ENCODE results near the gene BMX.

BMX gene

DNA sequence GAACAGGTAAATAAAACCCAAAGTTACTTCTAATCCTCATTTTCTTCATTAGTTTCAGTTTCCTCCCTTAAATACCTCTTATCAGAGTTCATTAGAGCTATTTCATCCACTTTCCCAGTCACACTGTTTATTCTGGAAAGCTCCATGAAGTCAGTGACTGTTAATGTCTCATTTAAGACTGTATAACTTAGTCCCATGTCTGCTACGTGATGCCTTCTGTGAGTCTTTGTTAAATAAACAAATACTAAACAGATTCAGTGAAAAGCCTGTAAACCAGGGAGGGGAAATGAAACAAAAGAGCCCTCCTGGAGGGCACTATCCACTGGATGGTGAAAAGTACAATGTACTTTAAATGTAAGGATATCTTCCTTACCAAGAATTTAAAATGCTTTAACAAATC is 75.4 kb downstream of the BMX start:
- DNase-seq = no peak

DNA sequence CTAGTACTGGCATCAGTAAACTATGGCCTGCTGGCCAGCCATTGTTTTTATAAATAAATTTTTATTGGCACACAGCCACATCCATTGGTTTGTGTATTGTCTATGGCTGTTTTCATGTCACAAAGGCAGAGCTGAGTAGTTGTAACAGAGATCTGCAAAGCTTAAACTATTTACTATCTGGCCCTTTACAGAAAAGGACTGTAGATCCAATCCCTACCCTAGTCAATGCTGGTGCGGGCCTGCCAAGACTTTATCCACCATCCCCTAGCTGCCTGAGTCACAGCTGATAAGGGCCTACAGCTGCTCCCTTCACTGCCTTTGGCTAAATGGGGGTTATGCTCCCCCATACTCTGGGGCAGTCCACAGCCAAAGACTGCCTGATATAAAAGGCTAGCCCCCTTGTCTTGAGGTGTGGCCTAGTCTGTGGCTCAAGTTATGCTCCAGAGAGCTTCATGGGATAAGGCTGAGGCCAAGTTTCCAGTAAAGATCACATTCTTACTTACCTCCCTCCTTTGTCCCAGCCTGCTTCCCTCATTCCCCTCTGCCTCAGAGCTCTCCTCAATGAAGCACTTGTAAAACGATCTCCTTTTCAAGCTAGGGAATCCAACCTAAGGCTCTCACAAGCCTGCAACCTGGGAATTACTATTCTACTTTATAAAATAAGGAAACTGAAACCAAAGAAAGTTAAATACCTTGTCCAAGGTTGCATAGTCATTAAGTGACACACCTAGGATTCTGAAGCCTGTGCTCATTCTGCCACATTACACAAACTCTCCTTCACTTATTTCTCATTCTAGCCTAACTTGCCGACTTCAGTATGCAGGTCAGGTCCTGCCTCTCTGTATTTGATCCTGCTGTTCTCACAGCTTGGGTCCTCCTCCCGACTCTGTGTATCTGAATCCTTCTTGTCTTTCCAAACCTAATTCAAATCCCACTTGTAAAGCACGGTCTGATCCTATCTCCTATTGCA is 79.5 kb downstream of the BMX start:
- no peak for DNase-seq

DNA sequence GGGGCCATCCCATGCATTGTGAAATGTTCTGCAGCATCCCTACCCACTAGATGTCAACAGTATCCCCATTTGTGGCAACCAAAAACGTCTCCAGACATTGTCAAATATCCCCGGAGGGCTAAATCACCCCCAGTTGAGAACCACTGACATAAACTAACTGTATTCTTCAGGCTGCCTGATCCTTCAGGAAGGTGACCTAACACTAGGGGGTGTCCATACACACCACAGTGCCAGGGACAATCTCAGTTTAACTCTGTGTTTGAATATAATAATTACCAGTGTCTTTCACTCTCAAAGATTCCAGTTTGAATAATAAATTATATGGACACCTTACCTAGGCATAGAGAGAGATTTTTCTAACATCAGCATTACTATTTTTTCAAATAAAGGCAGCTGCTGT is 93.8 kb downstream of the BMX start:
- no peak for DNase-seq

DNA sequence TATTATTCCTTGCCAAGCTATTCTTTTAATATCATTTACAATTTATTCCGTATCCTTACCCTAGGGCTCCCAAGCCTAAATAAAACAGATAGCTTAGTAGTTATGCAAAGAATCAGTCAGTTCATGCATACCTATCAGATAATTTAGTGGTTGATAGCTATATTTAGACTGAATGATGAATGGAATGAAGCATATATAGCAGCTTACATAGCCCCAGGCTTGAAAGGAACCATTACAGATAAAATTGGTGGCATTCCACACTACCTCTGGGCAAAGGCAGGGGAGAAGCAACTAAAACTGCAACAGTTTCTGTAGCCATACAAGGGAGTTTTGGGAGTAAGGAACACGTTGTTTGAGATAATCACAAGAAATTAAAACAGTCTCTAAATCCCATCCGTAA is 97.4 kb downstream of the BMX start:
- DNase-seq = no peak

DNA sequence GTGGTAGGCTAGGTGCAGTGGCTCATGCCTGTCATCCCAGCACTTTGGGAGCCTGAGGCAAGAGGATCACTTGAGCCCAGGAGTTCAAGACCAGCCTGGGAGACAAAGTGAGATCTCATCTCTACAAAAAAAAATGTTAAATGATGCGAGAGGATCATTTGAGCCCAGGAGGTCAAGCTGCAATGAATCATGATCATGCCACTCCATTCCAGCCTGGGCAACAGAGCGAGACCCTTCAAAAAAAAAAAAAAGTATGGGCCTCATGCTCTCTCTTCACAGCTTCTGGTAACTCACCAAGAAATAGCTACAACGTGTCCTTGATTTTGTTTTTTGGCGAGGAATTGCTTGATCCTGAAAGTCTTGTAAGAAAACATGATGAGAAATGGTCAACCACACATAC is 98.9 kb downstream of the BMX start:
- DNase-seq = no peak

DNA sequence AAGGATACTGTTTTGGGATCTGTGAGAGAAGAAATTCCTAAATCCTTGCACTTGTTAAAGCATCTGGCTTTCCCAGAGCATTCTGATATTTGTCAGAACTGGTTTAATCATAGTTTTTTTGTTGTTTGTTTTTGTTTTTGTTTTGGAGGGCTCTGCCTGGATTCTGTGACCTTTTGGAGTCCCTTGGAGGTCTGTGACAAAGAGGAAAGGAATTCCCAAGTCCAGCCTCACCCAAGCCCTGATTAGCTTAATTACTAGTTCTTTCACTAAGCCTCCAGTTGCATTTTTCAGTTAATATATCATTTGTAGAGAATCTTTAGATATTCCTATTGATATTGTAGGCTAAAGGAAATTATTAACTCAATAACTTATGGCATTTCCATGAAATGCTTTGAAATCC is 99.4 kb downstream of the BMX start:
- DNase-seq = no peak

DNA sequence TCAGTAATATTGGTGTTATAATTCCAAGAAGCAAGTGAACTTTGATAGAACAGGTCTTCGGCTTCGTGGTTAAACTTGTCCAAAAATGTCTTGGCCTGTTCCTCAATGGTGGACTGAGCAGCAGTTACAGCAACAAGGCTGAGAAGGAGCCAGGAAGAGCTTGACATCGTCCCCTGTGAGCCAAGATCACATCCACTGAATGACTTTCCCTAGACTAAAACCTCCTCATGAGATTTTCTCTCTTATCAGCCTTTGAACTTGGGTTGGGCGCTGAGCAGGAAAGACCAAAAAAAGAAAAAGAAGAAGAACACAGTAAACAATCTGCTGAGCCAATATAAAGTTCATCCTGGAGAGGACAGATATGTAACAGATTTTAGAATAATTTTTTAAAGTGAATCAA is 100.1 kb downstream of the BMX start, which contains the start of gene ACE2:
Gene ACE2 (minus strand): TSS at position 216 of the 400 bp plus-strand sequence. CDS start 49 bp downstream, at position 167.
- no peak for DNase-seq

DNA sequence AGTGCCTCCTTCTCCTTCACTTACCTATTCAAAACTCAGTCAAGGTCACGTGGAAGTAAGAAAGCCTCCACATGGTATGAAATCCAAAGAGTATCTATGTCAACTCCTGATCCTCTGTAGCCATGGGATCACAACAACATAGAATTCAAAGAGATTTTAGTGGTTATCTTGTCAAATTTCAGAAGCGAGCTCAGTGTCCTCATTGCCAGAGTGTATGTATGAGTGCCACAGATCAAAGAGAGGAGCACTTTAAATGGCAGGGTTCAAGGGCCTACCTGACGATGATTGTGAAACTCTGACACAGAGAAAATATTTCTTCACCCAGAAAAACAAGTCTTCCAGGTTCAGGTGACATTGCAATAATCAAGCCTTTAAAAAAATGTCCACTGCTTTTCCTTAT is 101.3 kb downstream of the BMX start:
- DNase-seq = no peak

DNA sequence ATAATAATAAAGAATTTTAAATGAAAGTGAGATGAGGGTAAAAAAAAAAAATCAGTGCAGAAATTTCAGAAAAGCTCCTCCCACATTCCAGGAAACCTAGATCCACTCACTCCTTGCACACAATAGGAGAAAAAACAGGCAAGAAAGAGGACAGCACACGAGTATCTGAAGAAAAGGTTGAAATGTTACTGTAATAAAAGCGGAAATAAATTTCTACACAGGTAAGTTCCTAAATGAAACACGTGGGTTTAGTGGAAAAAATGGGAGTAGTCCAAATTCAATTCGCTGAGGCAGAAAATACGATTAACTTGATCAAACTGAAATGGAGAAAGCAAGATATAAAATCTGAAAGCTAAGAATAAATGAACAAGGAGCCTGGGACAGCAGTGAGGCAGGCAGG is 102.2 kb downstream of the BMX start:
- DNase-seq = no peak

DNA sequence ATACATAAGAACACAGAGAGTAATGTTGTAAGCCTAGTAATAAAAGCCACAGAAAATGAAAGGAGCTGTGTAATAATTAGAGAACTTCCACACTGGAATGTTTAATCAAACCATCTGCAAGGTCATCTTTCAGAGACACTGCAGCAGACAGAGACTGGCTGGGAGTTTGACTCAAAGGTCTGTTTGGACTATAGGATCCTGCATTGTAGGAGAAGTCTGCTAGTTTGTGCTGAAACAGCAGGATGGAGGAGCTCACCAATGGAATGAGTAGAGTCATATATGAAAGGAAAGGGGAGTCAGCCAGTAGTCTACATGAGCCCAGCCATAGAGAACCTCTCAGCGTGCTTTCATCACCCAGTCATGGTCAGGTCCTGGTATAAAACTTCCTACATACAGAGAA is 104.6 kb downstream of the BMX start:
- DNase-seq = no peak
